HepG2 (cell line): ENCODE results near the gene PSD4. TPM values are rescaled to one million over a fixed set of nuclear protein-coding genes. Genes with fewer than 3 reads are reported as not detected.
A peak's percentile ranks its signal among the peaks of the same experiment; 100 is the strongest.

Source experiments
- ATAC-seq: fragments of 200-7000 bp; cut with Tn5 transposase; 3 replicates; pipeline ENCODE4 v1.9.1; 2020; ENCODE audit warnings: mild to moderate bottlenecking, moderate library complexity
- BruUV-seq: library from RNA; stranded (reverse); fragments of 400-500 nt; replicated peaks from 2 replicates; lab custom pipeline; 2021; lab: Mats Ljungman, UMichigan
- CTCF ChIA-PET: fragments of 300-600 bp; formaldehyde crosslinking; extraction: SDS; loops from one replicate; lab custom pipeline; 2021; ENCODE audit warnings: low total read pairs, inconsistent platforms, low intra/inter-chr PET ratio; lab: Yijun Ruan, JAX
- POLR2A ChIA-PET: fragments of 350-600 bp; sonication (Branson Sonifier 250); formaldehyde crosslinking; loops from one replicate; lab custom pipeline; 2020; ENCODE audit warnings: antibody characterized with exemption, inconsistent platforms; lab: Yijun Ruan, JAX
- DNase-seq: peaks from one replicate; pipeline ENCODE4 v3.0.0-alpha.2; 2015; ENCODE audit warnings: low spot score
- FAIRE-seq: peaks from 3 replicates; lab custom pipeline; 2011; peaks lifted over from hg19 to GRCh38; lab: Jason Lieb, UNC
- H2AFZ ChIP-seq: one replicate; pipeline ENCODE4 v1.6.1; 2011; ENCODE audit warnings: low read length, inconsistent platforms
- H3K27ac ChIP-seq: fragments of 300-600 bp; 3 replicates; pipeline ENCODE4 v1.8.0; 2011; ENCODE audit warnings: mixed run types, mild to moderate bottlenecking, mixed read lengths, low read length, inconsistent platforms; ENCODE audit not compliant: insufficient read depth; ENCODE audit errors: extremely low read length
- H3K27me3 ChIP-seq, 2 experiments: fragments of 200-600 bp in 1 of 2; 2 replicates in 1 of 2; 3 replicates in 1 of 2; pipeline versions ENCODE4 v1.6.0 to v1.8.0; 2011; ENCODE audit warnings: low read length in 2 of 2, mild to moderate bottlenecking in 2 of 2, moderate library complexity in 2 of 2, inconsistent platforms in 1 of 2; ENCODE audit not compliant: insufficient read depth in 2 of 2, control insufficient read depth in 1 of 2
- H3K36me3 ChIP-seq, 2 experiments: fragments of 200-600 bp in 1 of 2; replicated peaks in 1 of 2; 2 replicates in 1 of 2; 3 replicates in 1 of 2; pipeline versions ENCODE4 v1.5.1 to v1.8.0; 2011; ENCODE audit warnings: low read length in 2 of 2, inconsistent platforms in 1 of 2; ENCODE audit not compliant: insufficient read depth in 2 of 2, control insufficient read depth in 1 of 2
- H3K4me1 ChIP-seq: 2 replicates; pipeline ENCODE4 v1.5.1; 2012; ENCODE audit warnings: low read length, inconsistent platforms; ENCODE audit not compliant: insufficient read depth
- H3K4me2 ChIP-seq: 2 replicates; pipeline ENCODE4 v1.6.0; 2011; ENCODE audit warnings: low read depth, low read length, inconsistent platforms
- H3K4me3 ChIP-seq, 3 experiments: fragments of 200-600 bp in 1 of 3; sonication (generic), shearing (Covaris generic) in 1 of 3; replicated peaks in 1 of 3; 2 replicates each; pipeline ENCODE4 v1.5.1; 2011 to 2016; ENCODE audit warnings: low read length in 3 of 3, inconsistent platforms in 2 of 3, low read depth in 2 of 3, mild to moderate bottlenecking in 2 of 3, control low read depth in 1 of 3, mixed read lengths in 1 of 3; ENCODE audit not compliant: insufficient read depth in 1 of 3
- H3K79me2 ChIP-seq: one replicate; pipeline ENCODE4 v1.6.1; 2011; ENCODE audit warnings: low read length, inconsistent platforms; ENCODE audit not compliant: insufficient read depth
- H3K9ac ChIP-seq: 2 replicates; pipeline ENCODE4 v1.6.0; 2011; ENCODE audit warnings: mild to moderate bottlenecking, low read depth, low read length, inconsistent platforms; ENCODE audit not compliant: insufficient read depth
- H3K9me3 ChIP-seq: 2 replicates; pipeline ENCODE4 v1.5.1; 2012; ENCODE audit warnings: mild to moderate bottlenecking, low read length
- H4K20me1 ChIP-seq: 2 replicates; pipeline ENCODE4 v1.6.0; 2011; ENCODE audit warnings: inconsistent platforms, mild to moderate bottlenecking, low read length, moderate library complexity; ENCODE audit not compliant: insufficient read depth
- E2F1 ChIP-seq: sonication (generic); formaldehyde crosslinking; IDR thresholded peaks from 2 replicates; pipeline ENCODE4 v1.5.0; 2020; ENCODE audit warnings: missing genetic modification reagents
- FOXO4 ChIP-seq: sonication (generic); formaldehyde crosslinking; conservative IDR thresholded peaks from 2 replicates; pipeline ENCODE4 v1.8.1; 2023; ENCODE audit warnings: missing genetic modification reagents
- MAFF ChIP-seq: IDR thresholded peaks from 2 replicates; pipeline ENCODE4 v1.6.1; 2011; ENCODE audit warnings: low read depth, low read length, improper control_type of control experiment
- MTF2 ChIP-seq: sonication (generic); formaldehyde crosslinking; IDR thresholded peaks from 2 replicates; pipeline ENCODE4 v1.5.0; 2020; ENCODE audit warnings: missing genetic modification reagents, borderline replicate concordance
- NFATC3 ChIP-seq: sonication (generic); formaldehyde crosslinking; IDR thresholded peaks from 2 replicates; pipeline ENCODE4 v1.5.1; 2020; ENCODE audit warnings: mild to moderate bottlenecking, missing genetic modification reagents
- NFIB ChIP-seq: sonication (generic); formaldehyde crosslinking; IDR thresholded peaks from 2 replicates; pipeline ENCODE4 v1.9.0; 2021; ENCODE audit warnings: missing genetic modification reagents, mild to moderate bottlenecking, borderline replicate concordance
- SIX4 ChIP-seq: sonication (generic); formaldehyde crosslinking; IDR thresholded peaks from 2 replicates; pipeline ENCODE4 v1.4.0; 2020; ENCODE audit warnings: missing genetic modification reagents
- SMAD1 ChIP-seq: sonication (generic); formaldehyde crosslinking; IDR thresholded peaks from 2 replicates; pipeline ENCODE4 v1.4.0; 2020; ENCODE audit warnings: missing genetic modification reagents, low read depth, mild to moderate bottlenecking, borderline replicate concordance
- TCF7 ChIP-seq: sonication (generic); IDR thresholded peaks from 2 replicates; pipeline ENCODE4 v1.6.1; 2016; ENCODE audit warnings: antibody characterized with exemption, low read depth
- TEAD2 ChIP-seq: sonication (generic); formaldehyde crosslinking; IDR thresholded peaks from 2 replicates; pipeline ENCODE4 v1.9.0; 2021; ENCODE audit warnings: missing genetic modification reagents
- TGIF2 ChIP-seq: IDR thresholded peaks from 2 replicates; pipeline ENCODE4 v1.6.1; 2016; ENCODE audit warnings: control low read depth, missing compliant biosample characterization
- ZBTB20 ChIP-seq: sonication (generic); formaldehyde crosslinking; IDR thresholded peaks from 2 replicates; pipeline ENCODE4 v1.8.1; 2023; ENCODE audit warnings: missing genetic modification reagents, low read depth, mild to moderate bottlenecking, borderline replicate concordance
- ZC3H4 ChIP-seq: sonication (generic); formaldehyde crosslinking; IDR thresholded peaks from 2 replicates; pipeline ENCODE4 v1.4.0; 2020; ENCODE audit warnings: missing genetic modification reagents, borderline replicate concordance
- ZFP91 ChIP-seq: sonication (generic); formaldehyde crosslinking; IDR thresholded peaks from 2 replicates; pipeline ENCODE4 v1.9.0; 2022; ENCODE audit warnings: missing genetic modification reagents, mild to moderate bottlenecking, borderline replicate concordance
- ZMYM2 ChIP-seq: sonication (generic); formaldehyde crosslinking; IDR thresholded peaks from 2 replicates; pipeline ENCODE4 v1.8.0; 2022; ENCODE audit warnings: mild to moderate bottlenecking, missing genetic modification reagents
- ZNF124 ChIP-seq: sonication (generic); formaldehyde crosslinking; IDR thresholded peaks from 2 replicates; pipeline ENCODE4 v1.4.0; 2020; ENCODE audit warnings: missing genetic modification reagents
- ZNF224 ChIP-seq: sonication (generic); formaldehyde crosslinking; IDR thresholded peaks from 2 replicates; pipeline ENCODE4 v1.5.0; 2020; ENCODE audit warnings: mild to moderate bottlenecking, missing genetic modification reagents
- ZNF547 ChIP-seq: sonication (generic); formaldehyde crosslinking; IDR thresholded peaks from 2 replicates; pipeline ENCODE4 v1.5.1; 2020; ENCODE audit warnings: mild to moderate bottlenecking, missing genetic modification reagents
- ZNF703 ChIP-seq: sonication (generic); formaldehyde crosslinking; IDR thresholded peaks from 2 replicates; pipeline ENCODE4 v1.5.1; 2020; ENCODE audit warnings: missing genetic modification reagents, mild to moderate bottlenecking, moderate library complexity, borderline replicate concordance
- ZNF782 ChIP-seq: sonication (generic); formaldehyde crosslinking; IDR thresholded peaks from 2 replicates; pipeline ENCODE4 v1.4.0; 2020; ENCODE audit warnings: missing genetic modification reagents, mild to moderate bottlenecking, borderline replicate concordance
- ZSCAN12 ChIP-seq: sonication (generic); formaldehyde crosslinking; IDR thresholded peaks from 2 replicates; pipeline ENCODE4 v1.9.0; 2021; ENCODE audit warnings: mild to moderate bottlenecking, missing genetic modification reagents
- WGBS: methylation state at CpG from one replicate; pipeline ENCODE4 v1.1.6; 2017; ENCODE audit warnings: low lambda C conversion rate; 5-methylcytosine and 5-hydroxymethylcytosine counted together
- in situ Hi-C: cut with HindIII; loops from 2 replicates; pipeline ENCODE4 v1.10.0; 2017; ENCODE audit warnings: low pct_unique_long_range_greater_than_20kb; ENCODE audit not compliant: extremely low pct_ligation_motif_present
- intact Hi-C: fragments of 100-400 bp; cut with micrococcal nuclease; formaldehyde crosslinking; loops from one replicate; pipeline ENCODE4 v1.10.0; 2022; ENCODE audit not compliant: unreplicated experiment
- polyA plus RNA-seq, 8 experiments: library from polyadenylated mRNA; depleted of rRNA in 3 of 8; stranded (reverse) in 7 of 8; unstranded in 1 of 8; fragments of >200 nt; fragmentation: Illumina TruSeq in 4 of 8; extraction: Trizol in 4 of 8; gene quantifications; 2 replicates each; pipeline versions ENCODE4 v1.2.1 to v1.2.3, GENCODE V29; 2011 to 2016; ENCODE audit warnings: low read depth in 4 of 8, missing spikeins in 1 of 8, mixed read lengths in 1 of 8; ENCODE audit not compliant: insufficient read depth in 1 of 8
- total RNA-seq, 5 experiments: library from RNA; depleted of rRNA; stranded (reverse); fragments of >200 nt; fragmentation: Illumina TruSeq; extraction: Trizol; gene quantifications; 2 replicates each; pipeline ENCODE4 v1.2.3, GENCODE V29; 2016; ENCODE audit warnings: low read depth in 1 of 5

PSD4 gene
- total and polyA plus RNA-seq, 2 of the 13 experiments (the other 11 are each of a cell fraction or from before 2014, with no cell fraction given): 5.8 to 9.4 TPM

- POLR2A ChIA-PET: interaction anchor here (0.7 to 2.4 kb wide), 11 partner anchors 10 to 130 kb away, joined by 3 to 24 read pairs (median 5); no protein-coding TSS in a partner anchor
- Histone ChIP-seq H4K20me1 (no peaks in the 10 kb centered on the region), H3K9me3 (no peaks in the 10 kb centered on the region), H3K27ac (no peak overlapping the region), H3K4me3 (peak overlapping the region in 1 of 3 experiments; percentile 23; a peak in 1 of 6 replicates), H3K79me2 (no peaks in the 10 kb centered on the region), H3K4me1 (peaks cover 69% of the 10 kb centered on the region), H2AFZ (no peak overlapping the region), H3K4me2 (peak overlapping the region; percentile 51), H3K36me3 (no peaks in the 10 kb centered on the region), H3K9ac (0 out of 2 replicates have a peak overlapping the region, but pooled peaks have one; percentile 14), H3K27me3 (no peaks in the 10 kb centered on the region; a peak in 1 of 5 replicates)
- in situ Hi-C loops: no loop called here
- FAIRE-seq (peak; percentile 40), DNase-seq (no peak), ATAC-seq (peak; percentile 31)
- 19% methylated on average over 14 of the region's 15 CpGs for WGBS
- intact Hi-C loops: loop anchor here (2.0 kb wide), 2 partner anchors 22 to 36 kb away; no protein-coding TSS in a partner anchor
- TSS peak; percentile 91 for BruUV-seq
- CTCF ChIA-PET: no interaction called here
- no peak for TF ChIP-seq ZNF124 (CRISPR knock-in tag)
- 0 out of 2 replicates have a peak, but pooled peaks have one; percentile 20 for TF ChIP-seq ZNF547 (CRISPR knock-in tag)
- no peak for TF ChIP-seq NFATC3 (CRISPR knock-in tag)
- no peak for TF ChIP-seq ZNF703
- no peak for TF ChIP-seq ZNF782 (CRISPR knock-in tag)
- no peak for TF ChIP-seq TEAD2 (CRISPR knock-in tag)
- no peak for TF ChIP-seq ZSCAN12 (CRISPR knock-in tag)
- TF ChIP-seq ZFP91: 0 out of 2 replicates have a peak, but pooled peaks have one; percentile 24
- no peak for TF ChIP-seq ZBTB20 (CRISPR knock-in tag)
- TF ChIP-seq MTF2: no peak
- TF ChIP-seq TCF7: no peak
- TF ChIP-seq SIX4 (CRISPR knock-in tag): no peak
- 0 out of 2 replicates have a peak, but pooled peaks have one; percentile 54 for TF ChIP-seq FOXO4
- TF ChIP-seq E2F1: no peak
- no peak for TF ChIP-seq ZMYM2 (CRISPR knock-in tag)
- TF ChIP-seq NFIB (CRISPR knock-in tag): no peak
- TF ChIP-seq ZC3H4 (CRISPR knock-in tag): 0 out of 2 replicates have a peak, but pooled peaks have one; percentile 43
- peak; percentile 61; the same call in 1 of the 2 replicates for TF ChIP-seq MAFF
- no peak for TF ChIP-seq SMAD1 (CRISPR knock-in tag)
- TF ChIP-seq ZNF224 (CRISPR knock-in tag): no peak
- TF ChIP-seq TGIF2 (CRISPR knock-in tag): no peak
These were observed 66.6 kb downstream of the PSD4 start for GRCh38 chr2:113240150-113240914.
